SK-N-SH (cell line): ENCODE measurements around the gene EVL. TPM values are rescaled to one million over a fixed set of nuclear protein-coding genes. Genes with fewer than 3 reads are reported as not detected.
A peak's percentile ranks its signal among the peaks of the same experiment; 100 is the strongest.

Source experiments
- CTCF ChIA-PET: fragments of 300-600, 350-600 bp; formaldehyde crosslinking; extraction: SDS; loops from one replicate; lab custom pipeline; 2021; lab: Yijun Ruan, JAX
- POLR2A ChIA-PET: fragments of 350-600 bp; sonication (Branson Sonifier 250); formaldehyde crosslinking; extraction: SDS; loops from one replicate; lab custom pipeline; 2020; ENCODE audit warnings: antibody characterized with exemption, inconsistent platforms; lab: Yijun Ruan, JAX
- DNase-seq: peaks from one replicate; pipeline ENCODE4 v3.0.0; 2012
- H2AFZ ChIP-seq: fragments of 200-600 bp; sonication (generic); 2 replicates; pipeline ENCODE4 v1.8.1; 2016; ENCODE audit warnings: antibody characterized with exemption, mild to moderate bottlenecking, low read depth
- H3F3A ChIP-seq: fragments of 200-600 bp; sonication (generic); replicated peaks from 2 replicates; pipeline ENCODE3; 2016; ENCODE audit warnings: antibody characterized with exemption, mild to moderate bottlenecking; ENCODE audit not compliant: insufficient read depth
- H3K27ac ChIP-seq, 2 experiments: fragments of 200-500 bp in 1 of 2; fragments of 200-600 bp in 1 of 2; sonication (Bioruptor generic) in 1 of 2; sonication (generic), shearing (Covaris generic) in 1 of 2; 2 replicates each; pipeline versions ENCODE4 v1.5.1 to v1.6.1; 2014 to 2016; ENCODE audit warnings: low read depth in 2 of 2, inconsistent platforms in 1 of 2, low read length in 1 of 2, mild to moderate bottlenecking in 1 of 2, mixed read lengths in 1 of 2
- H3K27me3 ChIP-seq: fragments of 200-600 bp; sonication (generic), shearing (Covaris generic); 2 replicates; pipeline ENCODE4 v1.6.1; 2016; ENCODE audit warnings: mixed run types; ENCODE audit not compliant: insufficient read depth
- H3K36me3 ChIP-seq, 2 experiments: fragments of 200-500 bp in 1 of 2; fragments of 200-600 bp in 1 of 2; sonication (Bioruptor generic) in 1 of 2; sonication (generic) in 1 of 2; replicated peaks in 1 of 2; 2 replicates each; pipeline versions ENCODE3 to v1.5.1; 2014 to 2016; ENCODE audit warnings: low read length in 1 of 2, mild to moderate bottlenecking in 1 of 2; ENCODE audit not compliant: insufficient read depth in 2 of 2, control insufficient read depth in 1 of 2
- H3K4me1 ChIP-seq, 2 experiments: fragments of 200-500 bp in 1 of 2; fragments of 200-600 bp in 1 of 2; sonication (Bioruptor generic) in 1 of 2; sonication (generic), shearing (Covaris generic) in 1 of 2; 2 replicates each; pipeline versions ENCODE4 v1.5.1 to v1.6.1; 2014 to 2016; ENCODE audit warnings: low read depth in 1 of 2, low read length in 1 of 2, mixed run types in 1 of 2; ENCODE audit not compliant: insufficient read depth in 2 of 2, control insufficient read depth in 1 of 2
- H3K4me2 ChIP-seq: fragments of 200-600 bp; sonication (generic), shearing (Covaris generic); 2 replicates; pipeline ENCODE4 v1.6.1; 2017; ENCODE audit warnings: mixed run types
- H3K4me3 ChIP-seq, 2 experiments: fragments of 200-500 bp in 1 of 2; fragments of 200-600 bp in 1 of 2; sonication (Bioruptor generic) in 1 of 2; sonication (generic), shearing (Covaris generic) in 1 of 2; 2 replicates each; pipeline versions ENCODE4 v1.5.1 to v1.8.1; 2014 to 2016; ENCODE audit warnings: low read depth in 2 of 2, inconsistent platforms in 1 of 2, low read length in 1 of 2, mild to moderate bottlenecking in 1 of 2, mixed read lengths in 1 of 2, moderate library complexity in 1 of 2
- H3K79me2 ChIP-seq: fragments of 200-600 bp; sonication (generic); 2 replicates; pipeline ENCODE4 v1.8.1; 2017; ENCODE audit warnings: mild to moderate bottlenecking; ENCODE audit not compliant: insufficient read depth
- H3K9ac ChIP-seq: fragments of 200-600 bp; sonication (generic); 2 replicates; pipeline ENCODE4 v1.6.1; 2017; ENCODE audit warnings: mixed run types
- H3K9me2 ChIP-seq: fragments of 200-600 bp; sonication (generic); 2 replicates; pipeline ENCODE4 v1.6.1; 2017; ENCODE audit warnings: mixed run types
- H3K9me3 ChIP-seq: fragments of 200-600 bp; sonication (generic); 2 replicates; pipeline ENCODE4 v1.6.1; 2017; ENCODE audit warnings: mixed run types, mild to moderate bottlenecking, moderate library complexity
- H4K20me1 ChIP-seq: fragments of 200-600 bp; sonication (generic); 2 replicates; pipeline ENCODE4 v1.6.1; 2017; ENCODE audit warnings: mild to moderate bottlenecking, mixed run types; ENCODE audit not compliant: insufficient read depth
- CTCF ChIP-seq: fragments of 200-600 bp; sonication (generic); IDR thresholded peaks from 2 replicates; pipeline ENCODE4 v1.6.1; 2017; ENCODE audit warnings: antibody characterized with exemption, mild to moderate bottlenecking, moderate library complexity
- ELF1 ChIP-seq: IDR thresholded peaks from 2 replicates; pipeline ENCODE4 v1.4.0; 2012
- EP300 ChIP-seq, 2 experiments: IDR thresholded peaks; 2 replicates each; pipeline versions ENCODE4 v1.4.0 to v1.6.1; 2012; ENCODE audit warnings: borderline replicate concordance in 1 of 2, low read depth in 1 of 2, low read length in 1 of 2
- EZH2phosphoT487 ChIP-seq: fragments of 200-600 bp; sonication (generic); IDR thresholded peaks from 2 replicates; pipeline ENCODE4 v1.6.1; 2017; ENCODE audit warnings: low read depth, mixed run types, mild to moderate bottlenecking, antibody characterized with exemption, moderate library complexity, borderline replicate concordance
- FOSL2 ChIP-seq: IDR thresholded peaks from 2 replicates; pipeline ENCODE4 v1.4.0; 2012; ENCODE audit warnings: low read depth, mild to moderate bottlenecking, moderate library complexity, borderline replicate concordance
- FOXJ3 ChIP-seq: sonication (generic); formaldehyde crosslinking; IDR thresholded peaks from 2 replicates; pipeline ENCODE4 v1.5.1; 2020; ENCODE audit warnings: mild to moderate bottlenecking, missing genetic modification reagents
- GATA2 ChIP-seq: sonication (generic); formaldehyde crosslinking; IDR thresholded peaks from 2 replicates; pipeline ENCODE4 v1.5.0; 2020; ENCODE audit warnings: mild to moderate bottlenecking, missing genetic modification reagents
- JUND ChIP-seq: IDR thresholded peaks from 2 replicates; pipeline ENCODE4 v1.4.0; 2012
- MAX ChIP-seq: IDR thresholded peaks from 2 replicates; pipeline ENCODE4 v1.4.0; 2012; ENCODE audit warnings: low read depth
- MEF2A ChIP-seq: IDR thresholded peaks from 2 replicates; pipeline ENCODE4 v1.4.0; 2012; ENCODE audit warnings: low read depth, borderline replicate concordance
- MXI1 ChIP-seq: IDR thresholded peaks from 2 replicates; pipeline ENCODE4 v1.6.1; 2012; ENCODE audit warnings: mild to moderate bottlenecking, low read depth, low read length, improper control_type of control experiment
- NFIC ChIP-seq: IDR thresholded peaks from 2 replicates; pipeline ENCODE4 v1.4.0; 2012; ENCODE audit warnings: borderline replicate concordance
- PBX3 ChIP-seq: IDR thresholded peaks from 2 replicates; pipeline ENCODE4; 2012
- POLR2AphosphoS5 ChIP-seq: IDR thresholded peaks from 2 replicates; pipeline ENCODE4 v1.6.1; 2012; ENCODE audit warnings: low read depth, low read length
- RXRA ChIP-seq: IDR thresholded peaks from 2 replicates; pipeline ENCODE4 v1.4.0; 2012; ENCODE audit warnings: low read depth, mild to moderate bottlenecking, borderline replicate concordance
- SMC3 ChIP-seq: IDR thresholded peaks from 2 replicates; pipeline ENCODE4 v1.6.1; 2012; ENCODE audit warnings: low read depth, low read length, improper control_type of control experiment
- TCF12 ChIP-seq: IDR thresholded peaks from 2 replicates; pipeline ENCODE4 v1.4.0; 2012
- TEAD4 ChIP-seq: IDR thresholded peaks from 2 replicates; pipeline ENCODE4 v1.4.0; 2012; ENCODE audit warnings: mild to moderate bottlenecking, borderline replicate concordance; ENCODE audit not compliant: insufficient read depth
- YY1 ChIP-seq: IDR thresholded peaks from 2 replicates; pipeline ENCODE4 v1.4.0; 2012; ENCODE audit warnings: low read depth, mild to moderate bottlenecking
- ZBTB33 ChIP-seq: IDR thresholded peaks from 2 replicates; pipeline ENCODE4 v1.4.0; 2012; ENCODE audit warnings: low read depth, borderline replicate concordance
- WGBS: methylation state at CpG from one replicate; pipeline ENCODE4 v1.1.6; 2017; ENCODE audit warnings: low lambda C conversion rate; 5-methylcytosine and 5-hydroxymethylcytosine counted together
- polyA plus RNA-seq, 3 experiments: library from polyadenylated mRNA; depleted of rRNA; stranded (reverse); fragments of >200 nt; gene quantifications; 2 replicates each; pipeline ENCODE4 v1.2.3, GENCODE V29; 2012

Gene EVL
- polyA plus RNA-seq, 1 of the 3 experiments (the other 2 are of a cell fraction), result 36.5 TPM

GRCh38 chr14:100042286-100042685 lies 22.9 kb upstream of the EVL start:
- CTCF ChIA-PET, result interaction anchor here (1.0 kb wide), 1 partner anchor 66 kb away, joined by 4 read pairs; no protein-coding TSS in a partner anchor
- Histone ChIP-seq H3K36me3 (no peaks in the 10 kb centered on the region), H2AFZ (no peak overlapping the region), H3K4me3 (no peak overlapping the region), H3K79me2 (peaks cover 4% of the 10 kb centered on the region; the same call in 1 of the 2 replicates), H3K27me3 (no peaks in the 10 kb centered on the region), H3K9me3 (no peaks in the 10 kb centered on the region), H3K4me2 (no peak overlapping the region), H3K4me1 (peaks cover 16 to 23% of the 10 kb centered on the region in 2 experiments), H3K9me2 (no peaks in the 10 kb centered on the region), H3K9ac (no peak overlapping the region), H4K20me1 (no peaks in the 10 kb centered on the region)
- POLR2A ChIA-PET, result no interaction called here
- WGBS, result 94% methylated on average over 6 of the region's 6 CpGs
- no peak for DNase-seq
- TF ChIP-seq ELF1 (no peak), MXI1 (no peak), SMC3 (no peak), EP300 (IDR thresholded peaks at IDR 0.05; ENCODE audit: borderline replicate concordance in 1 of 2, low read depth in 1 of 2, low read length in 1 of 2) (no peak), GATA2 (CRISPR knock-in tag) (no peak), FOXJ3 (CRISPR knock-in tag) (no peak), CTCF (no peak), RXRA (no peak)
- TF ChIP-seq, all 33 proteins: peak for 0
- H3F3A ChIP-seq, result peaks cover 9% of the 10 kb centered on the region
- H3K27ac ChIP-seq, result no peak overlapping the region

- Histone ChIP-seq H3K4me1 (peaks cover 13 to 21% of the 10 kb centered on the region in 2 experiments), H4K20me1 (no peaks in the 10 kb centered on the region), H2AFZ (no peak overlapping the region), H3F3A (peaks cover 16% of the 10 kb centered on the region), H3K4me3 (no peak overlapping the region), H3K36me3 (no peaks in the 10 kb centered on the region), H3K9me2 (no peaks in the 10 kb centered on the region), H3K27me3 (no peaks in the 10 kb centered on the region), H3K4me2 (peak overlapping the region; percentile 13; the same call in 1 of the 2 replicates), H3K9ac (no peak overlapping the region), H3K27ac (peak overlapping the region; percentile 53 to 75), H3K79me2 (peaks cover 7% of the 10 kb centered on the region; the same call in 1 of the 2 replicates), H3K9me3 (no peaks in the 10 kb centered on the region)
- TF ChIP-seq EZH2phosphoT487 (no peak), JUND (peak; percentile 67), PBX3 (peak; percentile 95), MXI1 (no peak), EP300 (IDR thresholded peaks at IDR 0.05; ENCODE audit: borderline replicate concordance in 1 of 2, low read depth in 1 of 2, low read length in 1 of 2) (peak in 1 of 2 experiments; percentile 67; a peak in 1 of 4 replicates), FOSL2 (peak; percentile 48; the same call in 1 of the 2 replicates), POLR2AphosphoS5 (peak; percentile 52; the same call in 1 of the 2 replicates), TEAD4 (peak; percentile 85), MEF2A (peak; percentile 48; the same call in 1 of the 2 replicates), MAX (no peak; the same call in 1 of the 2 replicates), ZBTB33 (no peak), NFIC (peak; percentile 46; the same call in 1 of the 2 replicates), TCF12 (peak; percentile 83), FOXJ3 (CRISPR knock-in tag) (no peak), YY1 (no peak)
- 34% methylated on average over 4 of the region's 4 CpGs for WGBS
- no peak for DNase-seq
- ChIA-PET CTCF (interaction anchor here (1.1 to 1.6 kb wide), 3 partner anchors 25 to 63 kb away, joined by 3 to 4 read pairs (median 3); no protein-coding TSS in a partner anchor), POLR2A (no interaction called here)
Observed at GRCh38 chr14:100045642-100046344, 19.4 kb upstream of the EVL start.
